Right atrium auricular region (tissue), 2 donors: ENCODE data around the gene SLC39A11. TPM values are rescaled to one million over a fixed set of nuclear protein-coding genes. Genes with fewer than 3 reads are reported as not detected.

Experiments used
- DNase-seq: peaks from one replicate; pipeline ENCODE4 v3.0.0-alpha.2; 2019; ENCODE audit warnings: low spot score
- H3K27ac ChIP-seq, 2 donors: fragments of 200-600 bp; sonication (generic); 1 replicate in 1 of 2; 2 replicates in 1 of 2; pipeline ENCODE4 v1.5.1; 2016 to 2019
- H3K27me3 ChIP-seq, 2 donors: fragments of 200-600 bp; sonication (generic); one replicate each; pipeline versions ENCODE4 v1.5.1 to v1.6.0; 2017 to 2019
- H3K36me3 ChIP-seq: fragments of 200-600 bp; sonication (generic); one replicate; pipeline ENCODE4 v1.5.1; 2016
- H3K4me1 ChIP-seq, 2 donors: fragments of 200-600 bp; sonication (generic); one replicate each; pipeline versions ENCODE4 v1.5.1 to v1.6.0; 2017 to 2019
- H3K4me3 ChIP-seq, 2 donors: fragments of 200-600 bp; sonication (generic); 1 replicate in 1 of 2; 2 replicates in 1 of 2; pipeline ENCODE4 v1.5.1; 2017 to 2019; ENCODE audit warnings: mild to moderate bottlenecking in 1 of 2, moderate library complexity in 1 of 2
- H3K9me3 ChIP-seq, 2 donors: fragments of 200-600 bp; sonication (generic); one replicate each; pipeline ENCODE4 v1.5.1; 2019
- total RNA-seq, 2 donors: library from RNA; depleted of rRNA; stranded (reverse); fragments of >200 nt; gene quantifications; one replicate each; pipeline ENCODE4 v1.1.0, GENCODE V29; 2016
- TF ChIP-seq, protein P1 (sequence below), 2 donors: fragments of 200-600 bp; sonication (generic); IDR thresholded peaks; one replicate each; pipeline ENCODE4 v1.5.1; 2019; ENCODE audit warnings: antibody characterized with exemption in 2 of 2

The SLC39A11 gene
- total RNA-seq, 2 donors from 2014 or later = 7.4 to 15.5 TPM

- TF ChIP-seq, protein P1, sequence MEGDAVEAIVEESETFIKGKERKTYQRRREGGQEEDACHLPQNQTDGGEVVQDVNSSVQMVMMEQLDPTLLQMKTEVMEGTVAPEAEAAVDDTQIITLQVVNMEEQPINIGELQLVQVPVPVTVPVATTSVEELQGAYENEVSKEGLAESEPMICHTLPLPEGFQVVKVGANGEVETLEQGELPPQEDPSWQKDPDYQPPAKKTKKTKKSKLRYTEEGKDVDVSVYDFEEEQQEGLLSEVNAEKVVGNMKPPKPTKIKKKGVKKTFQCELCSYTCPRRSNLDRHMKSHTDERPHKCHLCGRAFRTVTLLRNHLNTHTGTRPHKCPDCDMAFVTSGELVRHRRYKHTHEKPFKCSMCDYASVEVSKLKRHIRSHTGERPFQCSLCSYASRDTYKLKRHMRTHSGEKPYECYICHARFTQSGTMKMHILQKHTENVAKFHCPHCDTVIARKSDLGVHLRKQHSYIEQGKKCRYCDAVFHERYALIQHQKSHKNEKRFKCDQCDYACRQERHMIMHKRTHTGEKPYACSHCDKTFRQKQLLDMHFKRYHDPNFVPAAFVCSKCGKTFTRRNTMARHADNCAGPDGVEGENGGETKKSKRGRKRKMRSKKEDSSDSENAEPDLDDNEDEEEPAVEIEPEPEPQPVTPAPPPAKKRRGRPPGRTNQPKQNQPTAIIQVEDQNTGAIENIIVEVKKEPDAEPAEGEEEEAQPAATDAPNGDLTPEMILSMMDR (IDR thresholded peaks at IDR 0.05) = no peak
These were observed 374.8 kb downstream of the SLC39A11 start for GRCh38 chr17:72717676-72718075.

GRCh38 chr17:72717276-72717675 lies 375.2 kb downstream of the SLC39A11 start:
- Histone ChIP-seq H3K9me3 (no peaks in the 10 kb centered on the region), H3K27ac (no peak overlapping the region), H3K36me3 (no peaks in the 10 kb centered on the region), H3K4me3 (no peak overlapping the region), H3K4me1 (no peaks in the 10 kb centered on the region), H3K27me3 (no peaks in the 10 kb centered on the region)
- TF ChIP-seq, protein P1 (IDR thresholded peaks at IDR 0.05) = no peak
- DNase-seq = no peak

More at GRCh38 chr17:72717676-72718075, 374.8 kb downstream of the SLC39A11 start:
- no peaks in the 10 kb centered on the region for H3K4me1 ChIP-seq
- H3K4me3 ChIP-seq = no peak overlapping the region
- no peak for DNase-seq
- no peaks in the 10 kb centered on the region for H3K36me3 ChIP-seq
- H3K9me3 ChIP-seq = no peaks in the 10 kb centered on the region
- no peaks in the 10 kb centered on the region for H3K27me3 ChIP-seq
- no peak overlapping the region for H3K27ac ChIP-seq

DNA sequence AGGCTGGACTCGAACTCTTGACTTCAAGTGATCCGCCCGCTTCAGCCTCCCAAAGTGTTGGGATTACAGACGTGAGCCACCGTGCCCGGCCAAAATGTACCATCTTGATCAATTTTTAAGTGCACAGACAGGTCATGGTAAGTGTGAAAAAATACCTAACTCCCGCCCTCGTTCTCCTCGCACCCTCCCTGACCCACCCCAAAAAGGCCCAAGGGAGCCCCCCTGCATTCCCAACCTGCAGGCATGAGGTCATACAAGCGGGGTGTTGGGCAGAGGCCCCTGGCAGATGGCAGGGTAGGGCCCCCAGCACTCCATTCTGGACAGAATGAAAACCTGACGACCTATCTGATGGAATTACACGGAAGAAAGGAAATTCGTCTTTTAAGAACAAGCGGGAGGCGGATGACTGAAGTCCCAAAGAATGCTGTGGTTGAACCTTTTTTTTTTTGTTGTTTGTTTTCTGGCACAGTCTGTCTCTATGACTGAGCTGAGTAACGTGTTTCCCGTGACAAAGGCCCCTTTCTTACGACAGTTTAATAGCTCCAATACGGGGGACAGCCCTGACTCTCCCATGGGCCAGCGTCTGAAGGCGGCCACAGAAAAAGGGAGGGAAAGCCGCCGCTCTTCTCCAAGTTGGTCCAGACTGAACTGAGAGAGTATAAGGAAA lies 376.4 kb downstream of the SLC39A11 start:
- no peak overlapping the region for H3K4me3 ChIP-seq
- no peaks in the 10 kb centered on the region for H3K27me3 ChIP-seq
- no peaks in the 10 kb centered on the region for H3K4me1 ChIP-seq
- peak overlapping the region in 1 of 2 donors; percentile 38 for H3K27ac ChIP-seq
- TF ChIP-seq, protein P1 (IDR thresholded peaks at IDR 0.05) = no peak
- H3K9me3 ChIP-seq = peaks cover 0 to 5% of the 10 kb centered on the region in 2 donors
- H3K36me3 ChIP-seq = no peaks in the 10 kb centered on the region
- DNase-seq = peak; percentile 60

GRCh38 chr17:72714357-72714966 lies 378.0 kb downstream of the SLC39A11 start:
- Histone ChIP-seq H3K36me3 (no peaks in the 10 kb centered on the region), H3K4me1 (no peaks in the 10 kb centered on the region), H3K4me3 (no peak overlapping the region), H3K9me3 (peaks cover 0 to 6% of the 10 kb centered on the region in 2 donors), H3K27me3 (no peaks in the 10 kb centered on the region), H3K27ac (no peak overlapping the region)
- TF ChIP-seq, protein P1 (IDR thresholded peaks at IDR 0.05) = no peak
- no peak for DNase-seq

GRCh38 chr17:72713701-72714100 lies 378.8 kb downstream of the SLC39A11 start:
- Histone ChIP-seq H3K27ac (no peak overlapping the region), H3K4me3 (no peak overlapping the region), H3K4me1 (no peaks in the 10 kb centered on the region), H3K9me3 (peaks cover 0 to 6% of the 10 kb centered on the region in 2 donors), H3K27me3 (no peaks in the 10 kb centered on the region), H3K36me3 (no peaks in the 10 kb centered on the region)
- no peak for DNase-seq
- TF ChIP-seq, protein P1 (IDR thresholded peaks at IDR 0.05) = no peak
